ENCODE measurements around the gene BCAN.

DNA sequence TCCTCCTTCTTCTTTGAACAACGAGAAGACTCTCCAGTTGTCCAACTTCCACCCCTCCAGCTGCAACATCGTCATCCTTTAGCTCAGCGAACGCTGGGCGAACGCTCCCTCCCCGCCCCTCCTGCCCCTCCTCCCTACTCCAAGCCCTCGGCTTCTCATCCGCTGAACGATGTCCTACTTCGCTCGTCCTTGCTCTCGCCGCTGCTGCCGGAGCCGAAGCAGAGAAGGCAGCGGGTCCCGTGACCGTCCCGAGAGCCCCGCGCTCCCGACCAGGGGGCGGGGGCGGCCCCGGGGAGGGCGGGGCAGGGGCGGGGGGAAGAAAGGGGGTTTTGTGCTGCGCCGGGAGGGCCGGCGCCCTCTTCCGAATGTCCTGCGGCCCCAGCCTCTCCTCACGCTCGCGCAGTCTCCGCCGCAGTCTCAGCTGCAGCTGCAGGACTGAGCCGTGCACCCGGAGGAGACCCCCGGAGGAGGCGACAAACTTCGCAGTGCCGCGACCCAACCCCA lies at the start of gene BCAN:
- TF ChIP-seq, protein P1, sequence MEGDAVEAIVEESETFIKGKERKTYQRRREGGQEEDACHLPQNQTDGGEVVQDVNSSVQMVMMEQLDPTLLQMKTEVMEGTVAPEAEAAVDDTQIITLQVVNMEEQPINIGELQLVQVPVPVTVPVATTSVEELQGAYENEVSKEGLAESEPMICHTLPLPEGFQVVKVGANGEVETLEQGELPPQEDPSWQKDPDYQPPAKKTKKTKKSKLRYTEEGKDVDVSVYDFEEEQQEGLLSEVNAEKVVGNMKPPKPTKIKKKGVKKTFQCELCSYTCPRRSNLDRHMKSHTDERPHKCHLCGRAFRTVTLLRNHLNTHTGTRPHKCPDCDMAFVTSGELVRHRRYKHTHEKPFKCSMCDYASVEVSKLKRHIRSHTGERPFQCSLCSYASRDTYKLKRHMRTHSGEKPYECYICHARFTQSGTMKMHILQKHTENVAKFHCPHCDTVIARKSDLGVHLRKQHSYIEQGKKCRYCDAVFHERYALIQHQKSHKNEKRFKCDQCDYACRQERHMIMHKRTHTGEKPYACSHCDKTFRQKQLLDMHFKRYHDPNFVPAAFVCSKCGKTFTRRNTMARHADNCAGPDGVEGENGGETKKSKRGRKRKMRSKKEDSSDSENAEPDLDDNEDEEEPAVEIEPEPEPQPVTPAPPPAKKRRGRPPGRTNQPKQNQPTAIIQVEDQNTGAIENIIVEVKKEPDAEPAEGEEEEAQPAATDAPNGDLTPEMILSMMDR (IDR thresholded peaks at IDR 0.05; ENCODE audit: low read depth, low read length, poor library complexity, severe bottlenecking), result no peak
- 0 out of 2 replicates have a peak, but pooled peaks have one; percentile 69 for TF ChIP-seq EZH2phosphoT487 (IDR thresholded peaks at IDR 0.05; ENCODE audit: borderline replicate concordance, low read length)
